SW 1271 (cell line): ENCODE data around the gene DOLK.
A peak's percentile ranks its signal among the peaks of the same experiment; 100 is the strongest.

Source experiments
- DNase-seq, 2 experiments: peaks; one replicate each; lab custom pipeline; 2025; lab: John Stamatoyannopoulos, UW

The DOLK gene

GRCh38 chr9:128906741-128907140 lies 40.7 kb downstream of the DOLK start:
- DNase-seq, result no peak

GRCh38 chr9:128905964-128906363 lies 41.4 kb downstream of the DOLK start:
- DNase-seq, result no peak

DNA sequence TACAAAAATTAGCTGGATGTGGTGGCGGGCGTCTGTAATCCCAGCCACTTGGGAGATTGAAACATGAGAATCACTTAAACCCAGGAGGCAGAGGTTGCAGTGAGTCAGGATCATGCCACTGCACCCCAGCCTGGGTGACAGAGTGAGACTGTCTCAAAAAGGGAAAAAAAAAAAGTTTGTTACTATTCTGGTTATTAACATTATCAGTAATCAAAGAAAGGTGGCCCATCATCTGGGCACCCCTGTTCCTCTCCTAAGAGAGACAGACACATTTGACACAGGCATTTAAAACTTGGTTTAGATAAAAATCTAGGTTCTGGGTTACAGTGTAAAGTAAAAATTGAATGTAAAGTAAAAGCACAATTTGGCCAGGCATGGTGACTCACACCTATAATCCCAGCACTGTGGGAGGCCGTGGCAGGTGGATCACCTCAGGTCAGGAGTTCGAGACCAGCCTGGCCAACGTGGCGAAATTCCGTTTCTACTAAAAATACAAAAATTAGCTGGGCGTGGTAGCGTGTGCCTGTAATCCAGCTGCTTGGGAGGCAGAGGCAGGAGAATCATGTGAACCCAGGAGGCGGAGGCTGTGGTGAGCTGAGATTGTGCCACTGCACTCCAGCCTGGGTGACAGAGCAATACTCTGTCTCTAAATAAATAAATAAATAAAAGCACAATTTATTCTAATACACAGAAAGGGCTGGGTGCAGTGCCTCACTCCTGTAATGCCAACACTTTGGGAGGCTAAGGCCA lies 43.4 kb downstream of the DOLK start:
- DNase-seq, result no peak

- DNase-seq, result no peak
Observed at GRCh38 chr9:128903079-128903461, 44.3 kb downstream of the DOLK start.

GRCh38 chr9:128902351-128903078 lies 44.9 kb downstream of the DOLK start:
- no peak for DNase-seq

DNA sequence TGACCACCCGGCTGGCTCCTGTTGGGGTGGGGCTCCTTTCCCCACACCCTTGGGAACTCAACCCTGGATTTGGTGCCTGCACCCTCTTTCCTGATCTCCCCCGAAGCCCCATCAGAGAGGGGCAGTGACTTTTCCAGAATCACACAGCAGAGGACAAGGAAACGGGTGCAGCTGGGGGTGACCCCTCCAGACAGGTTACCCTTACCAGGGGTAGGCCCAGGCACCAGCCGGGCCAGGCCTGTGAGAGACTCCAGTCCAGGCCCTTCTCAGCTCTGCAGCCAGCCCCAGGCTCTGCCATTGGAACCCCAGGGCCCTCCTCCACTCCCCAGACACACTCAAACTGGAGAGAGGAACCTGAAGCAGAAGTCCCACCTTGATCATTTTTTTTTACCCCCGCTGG lies 45.6 kb downstream of the DOLK start:
- no peak for DNase-seq

- DNase-seq, result no peak
Observed at GRCh38 chr9:128901379-128901778, 46.0 kb downstream of the DOLK start.

DNA sequence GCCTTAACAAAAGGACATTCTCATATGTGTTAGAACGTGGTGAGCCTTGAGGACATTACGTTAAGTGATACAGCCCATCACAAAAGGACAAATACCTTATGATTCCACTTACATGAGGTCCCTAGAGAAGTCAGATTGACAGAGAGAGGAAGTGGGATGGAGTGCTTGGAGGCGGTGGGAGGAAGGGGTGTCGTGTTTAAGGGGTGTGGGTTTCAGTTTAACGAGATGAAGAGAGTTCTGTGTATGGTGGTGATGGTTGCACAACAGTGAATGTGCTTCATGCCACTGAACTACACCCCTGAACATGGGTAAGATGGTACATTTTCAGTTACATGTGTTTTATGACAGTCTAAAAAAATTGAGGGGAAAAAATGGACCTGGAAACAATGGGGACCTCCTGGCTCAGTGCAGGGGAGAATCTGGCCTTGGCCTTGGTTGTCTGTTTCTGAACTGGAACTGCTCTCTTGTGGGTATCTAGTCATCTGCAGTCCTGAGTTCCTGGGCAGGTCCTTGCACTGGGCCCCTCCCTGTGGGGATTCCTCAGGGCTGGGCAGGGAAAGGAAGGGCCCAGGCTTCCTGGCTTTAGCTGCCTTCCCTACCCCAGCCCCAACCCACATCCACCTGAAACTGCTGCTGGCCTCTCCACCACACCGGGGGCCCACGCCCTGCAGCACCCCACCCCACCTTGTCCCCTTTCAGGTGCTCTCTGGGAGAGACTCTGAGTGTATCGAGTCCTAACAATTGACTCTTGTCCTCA lies 47.7 kb downstream of the DOLK start:
- peak in 1 of 2 experiments; percentile 25 for DNase-seq

DNA sequence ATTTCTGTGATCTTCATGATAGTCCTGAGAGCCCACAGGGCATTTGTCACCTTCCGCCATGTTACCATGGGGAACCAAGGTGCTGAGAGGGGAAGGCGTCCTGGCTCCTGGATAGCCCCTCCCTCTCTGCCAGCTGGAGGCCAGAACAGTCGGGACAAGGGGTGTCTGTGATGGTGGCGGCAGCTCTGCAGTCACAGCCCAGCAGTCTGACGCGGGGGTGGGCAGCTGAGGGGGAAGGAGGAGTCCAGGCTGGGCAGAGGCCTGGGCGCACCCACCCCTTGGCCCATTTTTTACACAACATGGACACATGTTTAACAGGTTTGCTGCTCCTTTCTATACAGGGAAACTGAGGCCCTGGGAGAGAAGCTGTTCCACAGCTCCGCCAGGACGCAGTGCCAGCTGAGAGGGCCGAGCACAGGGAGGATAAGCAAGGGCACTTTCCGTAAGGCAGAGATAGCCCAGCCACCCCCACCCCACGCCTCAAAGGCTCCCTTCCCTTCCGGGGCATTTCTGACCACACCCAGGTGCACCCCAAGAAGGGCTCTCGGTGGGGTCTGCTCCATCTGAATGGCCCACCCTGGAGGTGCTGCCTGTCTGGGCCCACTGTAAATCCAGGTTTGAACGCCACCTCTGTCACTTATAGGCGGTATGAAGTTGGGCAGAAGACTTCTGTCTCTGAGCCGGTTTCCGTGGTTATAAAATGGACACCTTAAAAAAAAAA lies 48.4 kb downstream of the DOLK start:
- no peak for DNase-seq

- no peak for DNase-seq
Observed at GRCh38 chr9:128898382-128898781, 49.0 kb downstream of the DOLK start.

DNA sequence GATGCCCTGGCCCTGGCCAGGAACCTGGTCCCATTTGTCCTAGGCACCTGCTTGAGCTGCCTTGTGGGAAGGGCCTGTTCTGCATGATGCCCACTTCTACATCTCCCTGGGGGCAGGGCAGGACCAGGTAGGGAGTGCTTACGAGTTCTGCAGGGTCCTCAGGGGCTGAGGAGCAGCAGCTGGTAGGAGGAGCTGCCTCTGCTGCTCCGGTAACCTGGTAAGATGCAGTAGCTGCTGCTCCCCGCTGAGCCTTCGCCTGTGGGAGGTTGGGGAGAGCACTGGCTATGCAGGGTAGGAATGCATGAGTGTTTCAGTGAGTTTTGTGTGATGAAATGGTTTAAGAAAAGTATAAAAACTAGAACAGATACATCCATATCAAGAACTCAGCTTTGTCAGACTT lies 51.8 kb downstream of the DOLK start:
- DNase-seq, result no peak
